ENCODE data around the gene TRPM3. TPM values are rescaled to one million over a fixed set of nuclear protein-coding genes. Genes with fewer than 3 reads are reported as not detected.

TRPM3 gene
- not detected in 5 replicates for total RNA-seq (2022; extraction: Qiagen RNA extraction)

GRCh38 chr9:71121275-71122021 is at the start of gene TRPM3:
TRPM3 (minus strand) TSS chr9:71121621; CDS start chr9:71121354, 267 bp downstream.

Measured in A549 treated with Mapracorat at 1 μM for 4 hours (cell line).